ENCODE results near the gene SLC8A1.

- TF ChIP-seq CTCF (IDR thresholded peaks at IDR 0.05) (no peak), POLR2A (IDR thresholded peaks at IDR 0.05) (no peak)
Observed at GRCh38 chr2:40344364-40344763, 107.5 kb downstream of the SLC8A1 start.
